Epithelial cell of esophagus (primary cell): ENCODE results near the gene PGAM5.

Source experiments
- DNase-seq: peaks from one replicate; pipeline ENCODE4 v3.0.0; 2010; ENCODE audit warnings: low read depth
- H3K4me3 ChIP-seq: 2 replicates; pipeline ENCODE4 v1.5.1; 2011; ENCODE audit warnings: mild to moderate bottlenecking, low read length, control low read depth
- CTCF ChIP-seq: IDR thresholded peaks from 2 replicates; pipeline ENCODE4 v1.5.1; 2011; ENCODE audit warnings: low read depth, mild to moderate bottlenecking, low read length, control low read depth, inconsistent platforms; ENCODE audit not compliant: insufficient read depth; ENCODE audit errors: missing control alignments

The PGAM5 gene

GRCh38 chr12:132761032-132761920 is 50.6 kb downstream of the PGAM5 start, which contains the start of gene ANKLE2:
TSS of gene ANKLE2 (minus strand) at chr12:132761832. CDS start at chr12:132761798, 34 bp downstream.
- peak; percentile 69 for DNase-seq
- peak within 1 kb of the TSS; percentile 83 for H3K4me3 ChIP-seq
- TF ChIP-seq CTCF, result no peak

- H3K4me3 ChIP-seq, result peak overlapping the region; percentile 67
- peak; percentile 18 for TF ChIP-seq CTCF
- DNase-seq, result peak; percentile 92
Measured at GRCh38 chr12:132761921-132762583, 51.4 kb downstream of the PGAM5 start.

- DNase-seq, result no peak
- no peak for TF ChIP-seq CTCF
- no peak overlapping the region for H3K4me3 ChIP-seq
Measured at GRCh38 chr12:132764231-132764630, 53.6 kb downstream of the PGAM5 start.

GRCh38 chr12:132765361-132765760 is 54.7 kb downstream of the PGAM5 start:
- TF ChIP-seq CTCF, result no peak
- no peak overlapping the region for H3K4me3 ChIP-seq
- no peak for DNase-seq

- no peak overlapping the region for H3K4me3 ChIP-seq
- TF ChIP-seq CTCF, result no peak
- no peak for DNase-seq
Measured at GRCh38 chr12:132766380-132767085, 55.9 kb downstream of the PGAM5 start.

- no peak overlapping the region for H3K4me3 ChIP-seq
- DNase-seq, result no peak
- no peak for TF ChIP-seq CTCF
Measured at GRCh38 chr12:132771126-132771838, 60.6 kb downstream of the PGAM5 start.
